Uterus (tissue), 4 donors: Measurements from ENCODE around the gene TPM2. TPM values are rescaled to one million over a fixed set of nuclear protein-coding genes. Genes with fewer than 3 reads are reported as not detected.

ENCODE experiments used
- DNase-seq, 2 donors: peaks; one replicate each; pipeline ENCODE4 v3.0.0-alpha.2; 2019 to 2020
- H3K27ac ChIP-seq, 2 donors: fragments of 200-600 bp; sonication (generic); 1 replicate in 1 of 2; 2 replicates in 1 of 2; pipeline ENCODE4 v1.5.1; 2016 to 2018
- H3K27me3 ChIP-seq, 2 donors: fragments of 200-600 bp; sonication (generic); one replicate each; pipeline ENCODE4 v1.5.1; 2018 to 2019; ENCODE audit warnings: control low read depth in 1 of 2
- H3K36me3 ChIP-seq, 2 donors: fragments of 200-600 bp; sonication (generic); one replicate each; pipeline ENCODE4 v1.5.1; 2019; ENCODE audit warnings: control low read depth in 1 of 2
- H3K4me1 ChIP-seq, 2 donors: fragments of 200-600 bp; sonication (generic); one replicate each; pipeline ENCODE4 v1.5.1; 2018 to 2019; ENCODE audit warnings: control low read depth in 1 of 2
- H3K4me3 ChIP-seq, 2 donors: fragments of 200-600 bp; sonication (generic); 1 replicate in 1 of 2; 2 replicates in 1 of 2; pipeline ENCODE4 v1.5.1; 2018 to 2019; ENCODE audit warnings: mild to moderate bottlenecking in 1 of 2
- H3K9me3 ChIP-seq, 2 donors: fragments of 200-600 bp; sonication (generic); one replicate each; pipeline ENCODE4 v1.5.1; 2019; ENCODE audit warnings: control low read depth in 1 of 2
- POLR2A ChIP-seq, 2 donors: fragments of 450-650 bp; IDR thresholded peaks; one replicate each; pipeline ENCODE4 v1.6.1; 2016; ENCODE audit warnings: antibody characterized with exemption in 2 of 2, mild to moderate bottlenecking in 1 of 2, moderate library complexity in 1 of 2
- intact Hi-C: fragments of 100-400 bp; cut with DNase I; formaldehyde crosslinking; loops from one replicate; pipeline ENCODE4 v1.15.1; 2023; ENCODE audit warnings: low total_unique reads
- total RNA-seq, 4 donors: library from RNA; depleted of rRNA in 3 of 4; stranded (reverse); fragments of >200 nt in 3 of 4; gene quantifications; one replicate each; pipeline versions ENCODE4 v1.1.0 to v1.2.4, GENCODE V29; 2014 to 2023
- TF ChIP-seq, protein P1 (sequence below), 4 experiments: fragments of 200-600 bp in 2 of 4; fragments of 450-650 bp in 2 of 4; sonication (generic) in 2 of 4; IDR thresholded peaks; one replicate each; pipeline ENCODE4 v1.5.1; 2016 to 2019; ENCODE audit warnings: antibody characterized with exemption in 4 of 4, mild to moderate bottlenecking in 2 of 4, moderate library complexity in 1 of 4
- donor health status: DM: yes; HTN: yes; CAD: no.

Gene TPM2
- total RNA-seq, 4 donors from 2014 or later = 491 to 2,682 (median 829) TPM

DNA sequence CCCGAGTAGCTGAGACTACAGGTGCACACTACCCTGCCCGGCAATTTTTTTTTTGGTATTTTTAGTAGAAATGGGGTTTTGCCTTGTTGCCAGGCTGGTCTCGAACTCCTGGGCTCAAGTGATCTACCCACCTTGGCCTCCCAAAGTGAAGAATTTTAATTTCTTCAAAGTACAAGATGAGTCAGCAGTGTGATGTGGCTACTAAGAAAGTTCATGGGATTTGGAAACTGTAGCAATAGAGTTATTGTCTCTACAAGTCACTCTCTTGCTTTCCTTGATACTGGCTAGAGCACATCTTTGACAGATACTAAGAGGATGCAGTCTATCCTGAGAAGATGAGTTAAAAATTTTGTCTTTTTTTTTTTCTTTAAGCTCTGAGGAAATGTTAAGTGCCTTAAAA, 44.4 kb upstream of the TPM2 start:
- intact Hi-C loops = loop anchor here (5.0 kb wide), 1 partner anchor 77 kb away; the partner anchor contains the start of genes CCDC107 and RMRP
- no peak overlapping the region for H3K27ac ChIP-seq

DNA sequence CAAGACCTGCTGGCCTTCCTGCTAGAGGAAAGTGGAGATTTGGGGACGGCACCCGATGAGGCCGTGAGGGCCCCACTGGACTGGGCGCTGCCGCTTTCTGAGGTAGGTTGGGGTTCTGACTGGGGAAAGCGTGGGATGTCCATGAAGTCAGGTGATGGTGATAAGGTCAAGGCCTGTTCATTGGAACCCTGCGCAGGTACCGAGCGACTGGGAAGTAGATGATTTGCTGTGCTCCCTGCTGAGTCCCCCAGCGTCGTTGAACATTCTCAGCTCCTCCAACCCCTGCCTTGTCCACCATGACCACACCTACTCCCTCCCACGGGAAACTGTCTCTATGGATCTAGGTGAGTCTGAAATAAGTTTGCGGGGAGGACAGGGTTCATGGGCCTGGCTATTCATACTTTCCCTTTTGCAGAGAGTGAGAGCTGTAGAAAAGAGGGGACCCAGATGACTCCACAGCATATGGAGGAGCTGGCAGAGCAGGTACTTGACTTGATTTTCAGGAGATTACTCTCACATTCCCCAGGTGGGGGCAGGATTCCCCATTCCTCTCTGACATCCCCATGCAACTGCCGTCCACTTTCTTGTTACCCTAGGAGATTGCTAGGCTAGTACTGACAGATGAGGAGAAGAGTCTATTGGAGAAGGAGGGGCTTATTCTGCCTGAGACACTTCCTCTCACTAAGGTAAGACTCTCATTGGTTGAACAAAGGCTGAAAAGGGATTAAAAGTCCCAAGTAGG, 43.2 kb upstream of the TPM2 start:
- intact Hi-C loops = loop anchor here (5.0 kb wide), 1 partner anchor 76 kb away; the partner anchor contains the start of genes CCDC107 and RMRP
- Histone ChIP-seq H3K27me3 (no peaks in the 10 kb centered on the region), H3K4me1 (peaks cover 0 to 8% of the 10 kb centered on the region in 2 donors), H3K27ac (peak overlapping the region; percentile 94 to 97), H3K9me3 (no peaks in the 10 kb centered on the region), H3K4me3 (peak overlapping the region; percentile 62 to 84), H3K36me3 (no peaks in the 10 kb centered on the region)
- TF ChIP-seq, protein P1, sequence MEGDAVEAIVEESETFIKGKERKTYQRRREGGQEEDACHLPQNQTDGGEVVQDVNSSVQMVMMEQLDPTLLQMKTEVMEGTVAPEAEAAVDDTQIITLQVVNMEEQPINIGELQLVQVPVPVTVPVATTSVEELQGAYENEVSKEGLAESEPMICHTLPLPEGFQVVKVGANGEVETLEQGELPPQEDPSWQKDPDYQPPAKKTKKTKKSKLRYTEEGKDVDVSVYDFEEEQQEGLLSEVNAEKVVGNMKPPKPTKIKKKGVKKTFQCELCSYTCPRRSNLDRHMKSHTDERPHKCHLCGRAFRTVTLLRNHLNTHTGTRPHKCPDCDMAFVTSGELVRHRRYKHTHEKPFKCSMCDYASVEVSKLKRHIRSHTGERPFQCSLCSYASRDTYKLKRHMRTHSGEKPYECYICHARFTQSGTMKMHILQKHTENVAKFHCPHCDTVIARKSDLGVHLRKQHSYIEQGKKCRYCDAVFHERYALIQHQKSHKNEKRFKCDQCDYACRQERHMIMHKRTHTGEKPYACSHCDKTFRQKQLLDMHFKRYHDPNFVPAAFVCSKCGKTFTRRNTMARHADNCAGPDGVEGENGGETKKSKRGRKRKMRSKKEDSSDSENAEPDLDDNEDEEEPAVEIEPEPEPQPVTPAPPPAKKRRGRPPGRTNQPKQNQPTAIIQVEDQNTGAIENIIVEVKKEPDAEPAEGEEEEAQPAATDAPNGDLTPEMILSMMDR (IDR thresholded peaks at IDR 0.05) = no peak
- TF ChIP-seq POLR2A (IDR thresholded peaks at IDR 0.05) = no peak
- DNase-seq = no peak

More for the DNA sequence above, 44.4 kb upstream of the TPM2 start:
- no peak overlapping the region for H3K4me3 ChIP-seq
- no peak for DNase-seq
- H3K9me3 ChIP-seq = no peaks in the 10 kb centered on the region
- no peaks in the 10 kb centered on the region for H3K27me3 ChIP-seq
- peaks cover 0 to 8% of the 10 kb centered on the region in 2 donors for H3K4me1 ChIP-seq
- no peaks in the 10 kb centered on the region for H3K36me3 ChIP-seq
- TF ChIP-seq POLR2A (IDR thresholded peaks at IDR 0.05) = no peak
- TF ChIP-seq, protein P1 (IDR thresholded peaks at IDR 0.05) = no peak

DNA sequence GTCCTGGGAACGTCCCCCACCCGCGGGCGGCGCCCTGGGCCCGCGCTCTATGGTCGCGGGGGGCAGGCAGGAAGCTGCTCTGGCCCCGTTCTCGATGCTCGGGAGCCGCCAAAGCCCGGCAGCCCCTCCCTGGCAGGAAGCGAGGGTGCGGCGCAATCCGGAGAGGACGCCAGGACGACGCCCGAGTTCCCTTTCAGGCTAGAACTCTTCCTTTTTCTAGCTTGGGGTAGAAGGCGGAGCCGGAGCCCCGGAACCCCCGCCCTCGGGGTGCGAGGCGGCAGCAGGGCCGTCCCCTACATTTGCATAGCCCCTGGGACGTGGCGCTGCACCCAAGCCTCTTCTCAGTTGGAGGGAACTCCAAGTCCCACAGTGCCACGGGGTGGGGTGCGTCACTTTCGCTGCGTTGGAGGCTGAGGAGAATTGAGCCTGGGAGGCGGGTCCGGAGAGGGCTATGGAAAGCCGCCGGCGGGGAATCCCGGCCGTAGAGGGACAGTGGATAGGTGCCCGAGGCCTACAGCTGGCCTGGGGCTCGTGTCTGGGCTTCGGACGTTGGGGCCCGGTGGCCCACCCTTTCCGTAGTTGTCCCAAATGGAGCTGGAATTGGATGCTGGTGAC, 42.6 kb upstream of the TPM2 start, which contains the start of the genes CREB3 and TLN1:
CREB3 (plus strand) TSS at position 482 of the 615 bp plus-strand sequence; CDS start at position 589, 107 bp downstream.
TLN1 (minus strand) TSS at position 11 of the 615 bp plus-strand sequence. CDS start 6,501 bp downstream, outside the sequence.
- Histone ChIP-seq H3K27ac (peak within 1 kb of the TSS; percentile 94 to 97), H3K4me3 (peak within 1 kb of the TSS; percentile 62 to 84), H3K9me3 (no peaks in the 10 kb centered on the region), H3K36me3 (no peaks in the 10 kb centered on the region), H3K4me1 (peaks cover 0 to 8% of the 10 kb centered on the region in 2 donors), H3K27me3 (no peaks in the 10 kb centered on the region)
- intact Hi-C loops = loop anchor here (5.0 kb wide), 1 partner anchor 75 kb away; the partner anchor contains the start of genes CCDC107 and RMRP
- DNase-seq = peak; percentile 98 to 99
- peak; percentile 80 to 93 for TF ChIP-seq POLR2A (IDR thresholded peaks at IDR 0.05)
- TF ChIP-seq, protein P1 (IDR thresholded peaks at IDR 0.05) = peak in 3 of 4 experiments; percentile 3 to 17 (median 9)

DNA sequence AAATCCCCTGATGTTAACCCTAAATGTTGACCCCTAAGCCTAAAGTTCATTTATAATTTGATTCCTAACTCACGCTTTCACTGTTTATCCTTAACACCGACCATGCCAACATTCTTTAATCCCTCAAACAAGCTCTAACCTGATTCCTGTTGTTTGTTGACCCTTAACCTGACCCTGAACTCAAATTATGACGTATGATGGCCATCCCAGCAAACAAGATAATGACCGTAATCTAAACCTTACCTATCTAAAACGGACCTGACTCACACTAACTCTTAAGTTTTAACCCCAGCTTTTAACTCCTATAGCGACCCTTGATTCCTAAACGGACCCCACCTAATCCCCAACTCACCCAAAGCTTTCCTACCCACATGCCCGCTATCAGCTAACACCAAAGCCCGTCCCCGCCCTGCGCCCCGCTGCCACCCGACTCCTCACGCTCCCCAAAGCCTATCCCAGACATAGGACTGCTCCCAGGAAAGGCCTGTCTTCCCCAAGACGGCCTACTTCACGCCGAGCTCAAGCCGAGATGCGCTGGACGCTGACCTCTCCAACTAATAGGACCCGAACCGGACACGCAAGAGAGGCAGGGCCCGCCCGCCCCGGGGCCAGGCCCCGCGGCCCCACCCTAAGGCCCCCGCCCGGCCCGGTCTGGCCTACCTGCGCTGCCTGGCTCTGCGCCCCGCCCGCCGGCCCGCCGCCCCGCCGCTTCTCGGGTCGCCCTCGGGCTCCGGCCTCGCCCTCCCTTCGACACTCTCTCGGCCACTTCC, 41.9 kb upstream of the TPM2 start:
- H3K9me3 ChIP-seq = no peaks in the 10 kb centered on the region
- TF ChIP-seq POLR2A (IDR thresholded peaks at IDR 0.05) = no peak
- TF ChIP-seq, protein P1 (IDR thresholded peaks at IDR 0.05) = no peak
- H3K27me3 ChIP-seq = no peaks in the 10 kb centered on the region
- DNase-seq = no peak
- H3K4me3 ChIP-seq = peak overlapping the region; percentile 62 to 84
- H3K36me3 ChIP-seq = no peaks in the 10 kb centered on the region
- intact Hi-C loops = loop anchor here (5.0 kb wide), 1 partner anchor 74 kb away; the partner anchor contains the start of genes CCDC107 and RMRP
- H3K27ac ChIP-seq = peak overlapping the region; percentile 94 to 97
- peaks cover 0 to 8% of the 10 kb centered on the region in 2 donors for H3K4me1 ChIP-seq
